Bronchial epithelial cell (primary cell): ENCODE results near the gene POLG. TPM values are rescaled to one million over a fixed set of nuclear protein-coding genes. Genes with fewer than 3 reads are reported as not detected.
A peak's percentile ranks its signal among the peaks of the same experiment; 100 is the strongest.

ENCODE experiments used
- DNase-seq: peaks from one replicate; pipeline ENCODE4 v3.0.0-alpha.2; 2010; ENCODE audit warnings: low read depth
- FAIRE-seq: peaks from 2 replicates; lab custom pipeline; 2011; peaks lifted over from hg19 to GRCh38; lab: Jason Lieb, UNC
- H3K27me3 ChIP-seq: 2 replicates; pipeline ENCODE4 v1.5.1; 2011; ENCODE audit warnings: low read length; ENCODE audit not compliant: control insufficient read depth, insufficient read depth
- H3K36me3 ChIP-seq: 2 replicates; pipeline ENCODE4 v1.5.1; 2011; ENCODE audit warnings: low read length; ENCODE audit not compliant: control insufficient read depth, insufficient read depth
- H3K4me3 ChIP-seq: 2 replicates; pipeline ENCODE4 v1.5.1; 2011; ENCODE audit warnings: mild to moderate bottlenecking, low read depth, low read length, control low read depth
- total RNA-seq: library from RNA; depleted of rRNA; stranded (reverse); fragments of >200 nt; gene quantifications from 2 replicates; pipeline ENCODE4 v1.2.1, GENCODE V29; 2014
- TF ChIP-seq, protein P1 (sequence below): IDR thresholded peaks from 2 replicates; pipeline ENCODE4 v1.5.1; 2011; ENCODE audit warnings: mild to moderate bottlenecking, moderate library complexity, low read length, control low read depth, inconsistent platforms; ENCODE audit not compliant: insufficient read depth, severe bottlenecking

The POLG gene
- total RNA-seq, 1 donor from 2014 or later, result 93.7 TPM

DNA sequence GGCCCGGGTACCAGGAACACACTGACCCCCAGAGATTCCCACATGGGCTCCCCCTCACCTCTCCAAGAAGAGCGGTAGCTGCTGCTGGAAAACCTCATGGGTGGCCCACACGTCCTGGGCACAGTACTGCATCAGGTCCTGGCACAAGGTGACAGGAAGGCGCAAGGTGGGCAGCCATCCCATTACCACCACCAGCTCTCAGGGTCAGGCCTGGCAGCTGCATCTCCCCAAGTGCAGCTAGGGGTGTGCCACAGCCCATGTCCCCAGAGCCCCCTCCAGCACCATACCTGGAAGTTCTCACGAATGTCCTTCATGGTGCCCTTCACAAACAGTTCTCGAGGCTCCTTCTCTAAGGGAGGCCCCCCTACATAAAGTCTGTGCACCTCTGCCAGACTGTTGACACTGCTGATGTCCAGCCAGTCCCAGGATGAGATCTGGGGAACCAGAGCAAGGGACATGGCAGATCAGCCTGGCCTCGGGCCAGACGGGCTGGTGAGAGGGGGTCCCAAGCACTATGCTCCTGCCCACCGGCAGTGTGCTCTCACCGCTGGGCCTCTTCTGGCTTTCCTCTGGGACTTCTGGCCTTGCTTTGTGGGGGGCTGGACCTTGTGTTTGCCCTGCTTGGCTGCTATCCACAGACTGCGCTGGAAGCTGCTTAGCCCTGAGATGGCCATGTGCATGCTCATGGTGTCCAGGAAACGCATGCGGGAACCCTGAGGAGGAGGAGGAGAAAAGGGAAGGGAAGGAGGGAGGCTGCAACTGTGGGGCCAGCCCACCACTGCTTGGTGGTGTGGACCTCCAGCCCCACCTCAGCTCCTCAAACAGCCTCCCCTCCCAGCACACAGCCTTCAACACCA is 6.0 kb downstream of the POLG start:
- DNase-seq (no peak), FAIRE-seq (no peak)
- TF ChIP-seq, protein P1, sequence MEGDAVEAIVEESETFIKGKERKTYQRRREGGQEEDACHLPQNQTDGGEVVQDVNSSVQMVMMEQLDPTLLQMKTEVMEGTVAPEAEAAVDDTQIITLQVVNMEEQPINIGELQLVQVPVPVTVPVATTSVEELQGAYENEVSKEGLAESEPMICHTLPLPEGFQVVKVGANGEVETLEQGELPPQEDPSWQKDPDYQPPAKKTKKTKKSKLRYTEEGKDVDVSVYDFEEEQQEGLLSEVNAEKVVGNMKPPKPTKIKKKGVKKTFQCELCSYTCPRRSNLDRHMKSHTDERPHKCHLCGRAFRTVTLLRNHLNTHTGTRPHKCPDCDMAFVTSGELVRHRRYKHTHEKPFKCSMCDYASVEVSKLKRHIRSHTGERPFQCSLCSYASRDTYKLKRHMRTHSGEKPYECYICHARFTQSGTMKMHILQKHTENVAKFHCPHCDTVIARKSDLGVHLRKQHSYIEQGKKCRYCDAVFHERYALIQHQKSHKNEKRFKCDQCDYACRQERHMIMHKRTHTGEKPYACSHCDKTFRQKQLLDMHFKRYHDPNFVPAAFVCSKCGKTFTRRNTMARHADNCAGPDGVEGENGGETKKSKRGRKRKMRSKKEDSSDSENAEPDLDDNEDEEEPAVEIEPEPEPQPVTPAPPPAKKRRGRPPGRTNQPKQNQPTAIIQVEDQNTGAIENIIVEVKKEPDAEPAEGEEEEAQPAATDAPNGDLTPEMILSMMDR, result no peak
- H3K36me3 ChIP-seq, result peaks cover 72% of the 10 kb centered on the region
- no peaks in the 10 kb centered on the region for H3K27me3 ChIP-seq
- H3K4me3 ChIP-seq, result no peak overlapping the region

DNA sequence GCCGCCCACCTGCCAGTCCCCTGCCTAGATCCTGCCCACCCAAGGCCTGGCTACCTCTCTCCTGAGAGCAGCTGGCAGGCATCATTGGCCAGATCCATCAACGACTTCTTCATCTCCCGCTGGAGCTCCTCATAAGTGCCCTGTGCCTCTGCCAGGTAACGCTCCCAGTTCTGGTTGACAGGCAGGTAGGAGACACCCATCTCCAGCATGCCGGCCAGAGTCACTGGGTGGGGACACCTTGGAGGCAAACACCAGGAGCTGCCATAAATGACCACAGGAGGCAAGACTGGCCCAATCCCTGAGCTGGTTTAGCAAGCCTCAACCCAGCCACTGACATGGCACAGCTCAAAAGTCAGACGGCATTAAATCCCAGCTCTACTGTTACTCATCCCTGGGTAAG is 7.5 kb downstream of the POLG start:
- Histone ChIP-seq H3K27me3 (no peaks in the 10 kb centered on the region), H3K36me3 (peaks cover 79% of the 10 kb centered on the region), H3K4me3 (no peak overlapping the region)
- FAIRE-seq (no peak), DNase-seq (no peak)
- TF ChIP-seq, protein P1, result no peak

DNA sequence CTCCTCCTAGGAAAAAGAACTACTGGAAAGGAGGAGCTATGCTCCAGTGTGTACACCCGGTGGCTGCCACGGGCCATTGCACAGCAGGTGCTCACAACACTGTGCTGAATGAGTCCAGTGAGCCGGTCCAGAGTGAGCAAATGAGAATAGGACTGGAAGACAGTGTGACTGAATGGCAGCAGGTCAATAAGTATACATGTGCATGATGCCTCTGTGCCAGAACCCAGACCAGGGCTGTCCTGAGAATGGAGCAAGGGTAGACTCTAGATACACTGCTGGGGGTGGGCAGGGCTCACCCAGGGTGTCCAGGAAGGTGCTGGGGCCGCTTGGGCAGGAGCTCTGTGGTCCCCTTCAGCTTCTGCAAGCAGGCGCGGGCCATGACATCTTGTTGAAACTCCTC is 8.3 kb downstream of the POLG start:
- peaks cover 82% of the 10 kb centered on the region for H3K36me3 ChIP-seq
- H3K27me3 ChIP-seq, result no peaks in the 10 kb centered on the region
- FAIRE-seq (peak; percentile 70), DNase-seq (no peak)
- TF ChIP-seq, protein P1, result no peak
- H3K4me3 ChIP-seq, result no peak overlapping the region

- DNase-seq (no peak), FAIRE-seq (no peak)
Measured at GRCh38 chr15:89325039-89325803, 9.4 kb downstream of the POLG start.

DNA sequence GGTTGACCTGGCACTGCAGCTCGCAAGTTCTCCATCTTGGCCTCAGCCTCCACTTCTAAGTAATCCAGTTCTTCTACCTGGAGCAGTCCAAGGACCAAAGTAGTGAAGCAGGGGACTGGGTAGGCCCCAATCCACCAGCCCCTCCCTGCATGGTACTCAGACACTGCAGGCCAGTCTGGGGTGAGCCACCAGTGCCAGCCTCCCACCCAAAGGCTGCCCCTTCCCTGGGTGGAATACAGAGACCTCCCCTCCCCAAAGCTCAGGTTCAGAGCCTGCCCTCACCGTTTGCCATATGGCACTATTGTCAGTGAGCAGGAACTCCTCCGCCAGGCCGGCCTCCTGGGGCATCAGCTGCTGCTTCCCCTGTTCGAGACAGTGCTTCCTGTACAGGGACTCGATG is 10.8 kb downstream of the POLG start:
- TF ChIP-seq, protein P1, result no peak
- H3K4me3 ChIP-seq, result no peak overlapping the region
- no peak for FAIRE-seq
- no peaks in the 10 kb centered on the region for H3K27me3 ChIP-seq
- no peak for DNase-seq
- peaks cover 78% of the 10 kb centered on the region for H3K36me3 ChIP-seq

More at GRCh38 chr15:89325039-89325803, 9.4 kb downstream of the POLG start:
- Histone ChIP-seq H3K36me3 (peaks cover 81% of the 10 kb centered on the region), H3K27me3 (no peaks in the 10 kb centered on the region), H3K4me3 (no peak overlapping the region)
- TF ChIP-seq, protein P1, result no peak
